Ishikawa (cell line): ENCODE data around the gene BICC1.

ENCODE experiments used
- CEBPB ChIP-seq: IDR thresholded peaks from 2 replicates; pipeline ENCODE4 v1.6.1; 2012
- CREB1 ChIP-seq: IDR thresholded peaks from 2 replicates; pipeline ENCODE4 v1.6.1; 2012; ENCODE audit warnings: low read depth
- EGR1 ChIP-seq: IDR thresholded peaks from 2 replicates; pipeline ENCODE4 v1.6.1; 2012
- EP300 ChIP-seq: IDR thresholded peaks from 2 replicates; pipeline ENCODE4 v1.6.1; 2012; ENCODE audit warnings: borderline replicate concordance
- FOXM1 ChIP-seq: IDR thresholded peaks from 2 replicates; pipeline ENCODE4 v1.6.1; 2012; ENCODE audit warnings: low read depth, borderline replicate concordance
- NFIC ChIP-seq: IDR thresholded peaks from 2 replicates; pipeline ENCODE4 v1.6.1; 2012
- RAD21 ChIP-seq: IDR thresholded peaks from 2 replicates; pipeline ENCODE4 v1.6.1; 2012; ENCODE audit warnings: low read depth
- TAF1 ChIP-seq: IDR thresholded peaks from 2 replicates; pipeline ENCODE4 v1.6.1; 2012; ENCODE audit warnings: low read depth, mild to moderate bottlenecking
- TCF12 ChIP-seq: IDR thresholded peaks from 2 replicates; pipeline ENCODE4 v1.6.1; 2012; ENCODE audit warnings: low read depth
- TEAD4 ChIP-seq: IDR thresholded peaks from 2 replicates; pipeline ENCODE4 v1.6.1; 2012
- YY1 ChIP-seq: IDR thresholded peaks from 2 replicates; pipeline ENCODE4 v1.6.1; 2012; ENCODE audit warnings: low read depth
- ZBTB7A ChIP-seq: IDR thresholded peaks from 2 replicates; pipeline ENCODE4 v1.6.1; 2012; ENCODE audit warnings: low read depth
- TF ChIP-seq, protein P1 (sequence below): IDR thresholded peaks from 2 replicates; pipeline ENCODE4 v1.6.1; 2012
- TF ChIP-seq, protein P2 (sequence below): IDR thresholded peaks from 2 replicates; pipeline ENCODE4 v1.6.1; 2012
- TF ChIP-seq, protein P3 (sequence below): IDR thresholded peaks from 2 replicates; pipeline ENCODE4 v1.6.1; 2012; ENCODE audit warnings: low read depth, mild to moderate bottlenecking

BICC1 gene

DNA sequence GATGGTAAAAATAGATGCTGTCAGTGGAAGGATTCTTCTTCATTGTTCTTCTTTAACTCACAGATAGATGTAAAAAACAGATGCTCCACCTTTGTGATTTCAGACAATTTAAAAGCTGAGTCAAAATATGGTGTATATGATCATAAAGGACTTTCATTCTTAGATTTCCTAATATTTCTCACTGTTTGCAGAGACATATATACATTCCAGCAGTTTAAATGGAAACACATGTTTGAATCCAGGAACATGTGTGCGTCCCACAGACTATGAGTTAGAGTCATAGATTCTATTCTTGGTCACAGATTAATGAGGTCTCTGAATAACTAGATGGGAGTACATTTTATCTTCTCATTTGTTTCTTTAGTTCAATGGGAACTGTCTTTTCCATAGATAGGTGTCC, 109.6 kb downstream of the BICC1 start:
- TF ChIP-seq TAF1 (no peak), ZBTB7A (no peak), TEAD4 (no peak), CREB1 (no peak), EP300 (no peak), CEBPB (no peak)
- TF ChIP-seq, protein P1, sequence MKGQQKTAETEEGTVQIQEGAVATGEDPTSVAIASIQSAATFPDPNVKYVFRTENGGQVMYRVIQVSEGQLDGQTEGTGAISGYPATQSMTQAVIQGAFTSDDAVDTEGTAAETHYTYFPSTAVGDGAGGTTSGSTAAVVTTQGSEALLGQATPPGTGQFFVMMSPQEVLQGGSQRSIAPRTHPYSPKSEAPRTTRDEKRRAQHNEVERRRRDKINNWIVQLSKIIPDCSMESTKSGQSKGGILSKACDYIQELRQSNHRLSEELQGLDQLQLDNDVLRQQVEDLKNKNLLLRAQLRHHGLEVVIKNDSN, result no peak
- TF ChIP-seq, protein P2, sequence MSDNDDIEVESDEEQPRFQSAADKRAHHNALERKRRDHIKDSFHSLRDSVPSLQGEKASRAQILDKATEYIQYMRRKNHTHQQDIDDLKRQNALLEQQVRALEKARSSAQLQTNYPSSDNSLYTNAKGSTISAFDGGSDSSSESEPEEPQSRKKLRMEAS, result no peak

DNA sequence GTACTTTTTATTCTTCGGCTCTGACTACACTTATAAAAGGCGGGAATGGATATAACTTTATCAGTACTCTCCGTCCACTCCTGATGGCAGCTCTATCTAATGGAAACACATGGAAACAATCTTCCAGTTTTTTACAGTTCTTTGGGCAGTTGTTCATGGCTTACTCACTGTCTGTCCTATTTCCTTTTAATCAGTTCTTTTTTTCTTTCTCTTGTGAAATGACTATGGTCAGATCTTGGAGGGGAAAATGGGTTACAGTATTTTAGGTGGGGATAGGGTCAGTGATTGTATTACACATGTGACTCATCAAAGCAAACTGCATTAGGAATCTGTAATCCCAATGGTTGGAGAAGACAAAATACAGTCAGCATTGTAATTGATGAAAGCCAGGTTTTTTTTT, 112.4 kb downstream of the BICC1 start:
- TF ChIP-seq, protein P2, result no peak
- no peak for TF ChIP-seq TAF1
- TF ChIP-seq, protein P1, result no peak
- no peak for TF ChIP-seq YY1
- TF ChIP-seq ZBTB7A, result no peak
- no peak for TF ChIP-seq CEBPB
- no peak for TF ChIP-seq TEAD4
- no peak for TF ChIP-seq CREB1

DNA sequence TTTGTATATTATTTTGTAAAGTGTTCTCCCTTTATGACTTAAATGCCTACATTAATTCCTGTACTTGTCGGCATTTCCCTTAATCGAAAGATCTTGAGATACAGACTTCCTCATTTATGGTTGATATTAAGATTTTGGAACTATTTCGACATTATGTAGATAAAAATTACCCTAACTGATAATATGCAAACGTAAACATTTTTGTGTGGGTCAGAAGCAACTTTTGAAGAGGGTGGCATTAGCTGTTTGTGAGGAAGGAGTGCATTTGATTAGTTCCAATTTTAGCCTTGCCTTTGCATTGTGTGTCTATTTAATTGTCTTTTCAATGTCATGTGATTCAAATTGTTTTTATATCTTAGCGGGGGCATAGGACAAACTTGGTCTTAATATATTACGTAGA, 114.7 kb downstream of the BICC1 start:
- TF ChIP-seq RAD21 (no peak), FOXM1 (no peak), EP300 (no peak), TEAD4 (no peak), ZBTB7A (no peak), NFIC (no peak), TCF12 (no peak), CEBPB (no peak), CREB1 (no peak)
- TF ChIP-seq, protein P1, result no peak
- TF ChIP-seq, protein P2, result no peak

DNA sequence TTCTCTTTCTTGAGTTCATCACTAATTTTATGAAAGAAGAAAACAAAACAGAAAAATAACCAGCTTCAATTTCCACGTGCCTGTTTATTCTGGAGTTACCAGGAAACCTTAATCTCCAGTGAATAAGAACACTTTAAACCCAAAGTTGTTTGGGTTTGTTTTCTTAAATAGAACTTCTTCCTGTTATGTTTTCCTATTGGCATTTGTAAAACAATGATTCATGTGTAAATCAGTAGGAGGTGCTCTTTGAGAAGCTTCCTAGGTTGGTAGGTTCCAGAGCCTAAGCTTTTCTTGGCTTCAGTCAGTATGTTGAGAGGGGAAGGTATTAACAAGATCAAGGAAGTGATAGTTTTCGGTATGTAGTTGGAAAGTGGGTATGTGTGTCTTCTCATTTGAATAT, 119.0 kb downstream of the BICC1 start:
- no peak for TF ChIP-seq RAD21
- TF ChIP-seq NFIC, result no peak
- TF ChIP-seq, protein P3, sequence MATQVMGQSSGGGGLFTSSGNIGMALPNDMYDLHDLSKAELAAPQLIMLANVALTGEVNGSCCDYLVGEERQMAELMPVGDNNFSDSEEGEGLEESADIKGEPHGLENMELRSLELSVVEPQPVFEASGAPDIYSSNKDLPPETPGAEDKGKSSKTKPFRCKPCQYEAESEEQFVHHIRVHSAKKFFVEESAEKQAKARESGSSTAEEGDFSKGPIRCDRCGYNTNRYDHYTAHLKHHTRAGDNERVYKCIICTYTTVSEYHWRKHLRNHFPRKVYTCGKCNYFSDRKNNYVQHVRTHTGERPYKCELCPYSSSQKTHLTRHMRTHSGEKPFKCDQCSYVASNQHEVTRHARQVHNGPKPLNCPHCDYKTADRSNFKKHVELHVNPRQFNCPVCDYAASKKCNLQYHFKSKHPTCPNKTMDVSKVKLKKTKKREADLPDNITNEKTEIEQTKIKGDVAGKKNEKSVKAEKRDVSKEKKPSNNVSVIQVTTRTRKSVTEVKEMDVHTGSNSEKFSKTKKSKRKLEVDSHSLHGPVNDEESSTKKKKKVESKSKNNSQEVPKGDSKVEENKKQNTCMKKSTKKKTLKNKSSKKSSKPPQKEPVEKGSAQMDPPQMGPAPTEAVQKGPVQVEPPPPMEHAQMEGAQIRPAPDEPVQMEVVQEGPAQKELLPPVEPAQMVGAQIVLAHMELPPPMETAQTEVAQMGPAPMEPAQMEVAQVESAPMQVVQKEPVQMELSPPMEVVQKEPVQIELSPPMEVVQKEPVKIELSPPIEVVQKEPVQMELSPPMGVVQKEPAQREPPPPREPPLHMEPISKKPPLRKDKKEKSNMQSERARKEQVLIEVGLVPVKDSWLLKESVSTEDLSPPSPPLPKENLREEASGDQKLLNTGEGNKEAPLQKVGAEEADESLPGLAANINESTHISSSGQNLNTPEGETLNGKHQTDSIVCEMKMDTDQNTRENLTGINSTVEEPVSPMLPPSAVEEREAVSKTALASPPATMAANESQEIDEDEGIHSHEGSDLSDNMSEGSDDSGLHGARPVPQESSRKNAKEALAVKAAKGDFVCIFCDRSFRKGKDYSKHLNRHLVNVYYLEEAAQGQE, result no peak
- TF ChIP-seq, protein P2, result no peak
- no peak for TF ChIP-seq FOXM1
- no peak for TF ChIP-seq TAF1
- no peak for TF ChIP-seq TCF12
- no peak for TF ChIP-seq EP300
- TF ChIP-seq EGR1, result no peak
- TF ChIP-seq CEBPB, result no peak
- TF ChIP-seq CREB1, result no peak
- TF ChIP-seq ZBTB7A, result no peak
- TF ChIP-seq TEAD4, result no peak
- TF ChIP-seq, protein P1, result no peak
- no peak for TF ChIP-seq YY1

DNA sequence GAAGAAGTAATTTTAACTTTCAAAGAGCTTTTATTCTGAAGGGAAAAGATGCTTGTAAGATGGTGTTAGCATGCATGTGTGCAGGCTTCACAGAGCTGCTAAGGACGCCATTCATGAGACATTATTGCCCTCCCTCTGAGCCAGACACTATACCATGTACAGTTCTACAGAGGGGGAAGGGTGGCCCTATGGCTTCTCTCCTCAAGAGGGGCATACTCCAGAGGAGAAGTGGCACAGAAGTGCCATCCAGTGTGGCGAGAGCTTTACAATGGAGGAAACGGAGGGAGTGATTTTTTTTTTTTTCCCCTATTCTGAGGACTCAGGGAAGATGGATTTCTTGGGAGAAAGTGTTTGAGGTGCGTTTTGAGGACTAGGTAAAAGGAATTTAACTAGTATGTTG, 119.5 kb downstream of the BICC1 start:
- TF ChIP-seq TEAD4, result no peak
- TF ChIP-seq, protein P2, result no peak
- TF ChIP-seq, protein P1, result no peak

DNA sequence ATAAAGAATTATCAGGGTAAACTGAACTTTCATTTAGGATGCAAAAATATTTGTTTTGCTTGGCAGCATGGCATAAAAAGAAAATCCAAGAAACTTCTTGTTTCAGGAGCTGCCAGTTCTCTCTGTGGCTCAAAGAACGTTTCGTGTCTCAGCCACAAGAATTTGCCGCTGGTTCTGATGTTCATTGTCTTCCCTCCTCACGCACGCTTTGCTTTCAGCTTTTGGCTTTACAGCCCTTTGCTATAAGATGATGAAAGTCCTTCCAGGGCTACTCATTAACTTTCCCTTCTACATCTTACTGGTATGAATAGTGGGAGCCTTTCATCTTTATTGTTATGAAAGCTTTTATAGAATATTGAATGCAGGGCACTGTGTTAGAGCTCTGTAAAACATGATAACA, 124.7 kb downstream of the BICC1 start:
- TF ChIP-seq EP300 (no peak), EGR1 (no peak), NFIC (no peak), TEAD4 (no peak), TAF1 (no peak), RAD21 (no peak), CREB1 (no peak), TCF12 (no peak), ZBTB7A (no peak), YY1 (no peak), FOXM1 (no peak), CEBPB (no peak)
- TF ChIP-seq, protein P1, result no peak
- TF ChIP-seq, protein P2, result no peak
- TF ChIP-seq, protein P3, result no peak
